COLO829 (cell line): ENCODE results near the gene HNF4A.
"Not testable (repeated sequence)": the region's sequence is repeated elsewhere in the genome, so short reads cannot be mapped to it uniquely, and the experiment has no call there.

ENCODE experiments used
- DNase-seq: peaks from one replicate; pipeline ENCODE4 v3.0.0; 2012; ENCODE audit warnings: low spot score

The HNF4A gene

GRCh38 chr20:44345941-44346340, 9.6 kb upstream of the HNF4A start:
- DNase-seq = not testable (repeated sequence)

GRCh38 chr20:44348168-44348659, 7.3 kb upstream of the HNF4A start:
- DNase-seq = no peak

- DNase-seq = no peak
Measured at GRCh38 chr20:44349349-44349748, 6.2 kb upstream of the HNF4A start.

GRCh38 chr20:44350567-44350966, 4.9 kb upstream of the HNF4A start:
- DNase-seq = no peak

GRCh38 chr20:44354979-44355497, 461 bp upstream of the HNF4A start:
- no peak for DNase-seq

- DNase-seq = no peak
Measured at GRCh38 chr20:44356353-44356723, 839 bp downstream of the HNF4A start.

GRCh38 chr20:44357020-44357419, 1.5 kb downstream of the HNF4A start:
- DNase-seq = no peak

- no peak for DNase-seq
Measured at GRCh38 chr20:44357555-44358125, 2.1 kb downstream of the HNF4A start.

GRCh38 chr20:44358776-44359175, 3.3 kb downstream of the HNF4A start:
- no peak for DNase-seq

- DNase-seq = no peak
Measured at GRCh38 chr20:44360221-44360620, 4.7 kb downstream of the HNF4A start.

GRCh38 chr20:44361021-44361420, 5.5 kb downstream of the HNF4A start:
- no peak for DNase-seq

GRCh38 chr20:44362466-44362940, 7.0 kb downstream of the HNF4A start:
- DNase-seq = no peak

- DNase-seq = no peak
Measured at GRCh38 chr20:44364068-44364467, 8.6 kb downstream of the HNF4A start.

GRCh38 chr20:44364780-44365179, 9.3 kb downstream of the HNF4A start:
- no peak for DNase-seq

- DNase-seq = no peak
Measured at GRCh38 chr20:44367746-44368145, 12.2 kb downstream of the HNF4A start.

- DNase-seq = no peak
Measured at GRCh38 chr20:44370639-44371218, 15.2 kb downstream of the HNF4A start.

- DNase-seq = no peak
Measured at GRCh38 chr20:44382641-44383040, 27.1 kb downstream of the HNF4A start.

GRCh38 chr20:44384423-44385027, 29.0 kb downstream of the HNF4A start:
- DNase-seq = peak; percentile 56

GRCh38 chr20:44388466-44389023, 33.0 kb downstream of the HNF4A start:
- DNase-seq = peak; percentile 86

- no peak for DNase-seq
Measured at GRCh38 chr20:44389871-44390270, 34.4 kb downstream of the HNF4A start.

- no peak for DNase-seq
Measured at GRCh38 chr20:44390280-44390679, 34.8 kb downstream of the HNF4A start.

- no peak for DNase-seq
Measured at GRCh38 chr20:44392088-44392775, 36.7 kb downstream of the HNF4A start.
